ENCODE measurements around the gene VASH1. TPM values are rescaled to one million over a fixed set of nuclear protein-coding genes. Genes with fewer than 3 reads are reported as not detected.

VASH1 gene
- total RNA-seq, 1 experiment from 2014 or later = 1.4 TPM

- Mint-ChIP-seq H3K4me1 (ENCODE audit: low read depth, unreplicated experiment) (no peaks in the 10 kb centered on the region), H3K36me3 (ENCODE audit: insufficient read depth, unreplicated experiment) (peaks cover 18% of the 10 kb centered on the region), H3K27ac (ENCODE audit: unreplicated experiment) (no peak overlapping the region), H3K9me3 (ENCODE audit: low read depth, unreplicated experiment) (no peaks in the 10 kb centered on the region), H3K4me3 (ENCODE audit: low read depth, unreplicated experiment) (no peak overlapping the region), H3K27me3 (ENCODE audit: unreplicated experiment) (no peaks in the 10 kb centered on the region)
- no peak for TF ChIP-seq CTCF (IDR thresholded peaks at IDR 0.05; ENCODE audit: unreplicated experiment)
- DNase-seq = no peak
- CTCF ChIA-PET = interaction anchor here (1.1 kb wide), 1 partner anchor 9 kb away, joined by 3 read pairs; no protein-coding TSS in a partner anchor
- intact Hi-C loops (cut with micrococcal nuclease; ENCODE audit: unreplicated experiment) = no loop called here
- BruUV-seq (replicated peaks) = no TSS peak
Observed at GRCh38 chr14:76778546-76779215, 17.4 kb downstream of the VASH1 start.

GRCh38 chr14:76779221-76780057 lies 18.2 kb downstream of the VASH1 start:
- DNase-seq = no peak

GRCh38 chr14:76780058-76780345 lies 18.7 kb downstream of the VASH1 start:
- Mint-ChIP-seq H3K27ac (ENCODE audit: unreplicated experiment) (no peak overlapping the region), H3K9me3 (ENCODE audit: low read depth, unreplicated experiment) (no peaks in the 10 kb centered on the region), H3K27me3 (ENCODE audit: unreplicated experiment) (no peaks in the 10 kb centered on the region), H3K36me3 (ENCODE audit: insufficient read depth, unreplicated experiment) (peaks cover 20% of the 10 kb centered on the region), H3K4me3 (ENCODE audit: low read depth, unreplicated experiment) (no peak overlapping the region), H3K4me1 (ENCODE audit: low read depth, unreplicated experiment) (no peaks in the 10 kb centered on the region)
- no peak for TF ChIP-seq CTCF (IDR thresholded peaks at IDR 0.05; ENCODE audit: unreplicated experiment)
- DNase-seq = no peak
- intact Hi-C loops (cut with micrococcal nuclease; ENCODE audit: unreplicated experiment) = no loop called here
- BruUV-seq (replicated peaks) = no TSS peak
- CTCF ChIA-PET = no interaction called here

More at GRCh38 chr14:76779221-76780057, 18.2 kb downstream of the VASH1 start:
- Mint-ChIP-seq H3K27me3 (ENCODE audit: unreplicated experiment) (no peaks in the 10 kb centered on the region), H3K4me1 (ENCODE audit: low read depth, unreplicated experiment) (no peaks in the 10 kb centered on the region), H3K9me3 (ENCODE audit: low read depth, unreplicated experiment) (no peaks in the 10 kb centered on the region), H3K36me3 (ENCODE audit: insufficient read depth, unreplicated experiment) (peaks cover 23% of the 10 kb centered on the region), H3K4me3 (ENCODE audit: low read depth, unreplicated experiment) (no peak overlapping the region), H3K27ac (ENCODE audit: unreplicated experiment) (no peak overlapping the region)
- no TSS peak for BruUV-seq (replicated peaks)
- intact Hi-C loops (cut with micrococcal nuclease; ENCODE audit: unreplicated experiment) = no loop called here
- no peak for TF ChIP-seq CTCF (IDR thresholded peaks at IDR 0.05; ENCODE audit: unreplicated experiment)
- CTCF ChIA-PET = interaction anchor here (1.1 kb wide), 1 partner anchor 10 kb away, joined by 3 read pairs; no protein-coding TSS in a partner anchor

GRCh38 chr14:76780360-76780759 lies 19.1 kb downstream of the VASH1 start:
- DNase-seq = no peak
- no peak overlapping the region for H3K27ac Mint-ChIP-seq (ENCODE audit: unreplicated experiment)
- H3K27me3 Mint-ChIP-seq (ENCODE audit: unreplicated experiment) = no peaks in the 10 kb centered on the region
- H3K36me3 Mint-ChIP-seq (ENCODE audit: insufficient read depth, unreplicated experiment) = peaks cover 16% of the 10 kb centered on the region
- no peaks in the 10 kb centered on the region for H3K9me3 Mint-ChIP-seq (ENCODE audit: low read depth, unreplicated experiment)
- H3K4me3 Mint-ChIP-seq (ENCODE audit: low read depth, unreplicated experiment) = no peak overlapping the region
- H3K4me1 Mint-ChIP-seq (ENCODE audit: low read depth, unreplicated experiment) = no peaks in the 10 kb centered on the region
- intact Hi-C loops (cut with micrococcal nuclease; ENCODE audit: unreplicated experiment) = no loop called here
- CTCF ChIA-PET = no interaction called here
- TF ChIP-seq CTCF (IDR thresholded peaks at IDR 0.05; ENCODE audit: unreplicated experiment) = no peak
- BruUV-seq (replicated peaks) = no TSS peak
